A673 (cell line): ENCODE results near the gene USP2. TPM values are rescaled to one million over a fixed set of nuclear protein-coding genes. Genes with fewer than 3 reads are reported as not detected.
A peak's percentile ranks its signal among the peaks of the same experiment; 100 is the strongest.

Experiments
- BruUV-seq: library from RNA; stranded (reverse); fragments of 400-500 nt; replicated peaks from 2 replicates; lab custom pipeline; 2021; lab: Mats Ljungman, UMichigan
- CTCF ChIA-PET: fragments of 300-600 bp; sonication (Branson Sonifier 250); formaldehyde crosslinking; loops from one replicate; lab custom pipeline; 2022; ENCODE audit warnings: antibody characterized with exemption; lab: Charles Lee
- POLR2A ChIA-PET: fragments of 300-600 bp; sonication (Branson Sonifier 250); formaldehyde crosslinking; loops from one replicate; lab custom pipeline; 2022; ENCODE audit warnings: antibody characterized with exemption; ENCODE audit not compliant: low non-redundant PET; lab: Charles Lee
- DNase-seq: peaks from one replicate; pipeline ENCODE4 v3.0.0-alpha.2; 2015; ENCODE audit warnings: low spot score
- H3K27ac ChIP-seq: fragments of 200-600 bp; sonication (generic); 2 replicates; pipeline ENCODE4 v1.5.1; 2016; ENCODE audit warnings: mixed run types, low read depth, mild to moderate bottlenecking, mixed read lengths, antibody characterized with exemption, low read length; ENCODE audit not compliant: poor library complexity, severe bottlenecking
- H3K27me3 ChIP-seq: fragments of 200-600 bp; sonication (generic); replicated peaks from 2 replicates; pipeline ENCODE4 v1.6.1; 2017; ENCODE audit warnings: mixed run types, low read depth, mild to moderate bottlenecking, mixed read lengths, antibody characterized with exemption, low read length; ENCODE audit not compliant: insufficient read depth, poor library complexity
- H3K36me3 ChIP-seq: fragments of 200-600 bp; sonication (generic); 2 replicates; pipeline ENCODE4 v1.6.1; 2016; ENCODE audit warnings: mixed run types, mild to moderate bottlenecking, mixed read lengths, antibody characterized with exemption, low read length; ENCODE audit not compliant: insufficient read depth, poor library complexity, severe bottlenecking
- H3K4me1 ChIP-seq: fragments of 200-600 bp; sonication (generic); 2 replicates; pipeline ENCODE4 v1.6.1; 2017; ENCODE audit warnings: mixed run types, mild to moderate bottlenecking, mixed read lengths, antibody characterized with exemption, low read length; ENCODE audit not compliant: insufficient read depth, poor library complexity, severe bottlenecking
- H3K4me3 ChIP-seq: fragments of 200-600 bp; sonication (generic); 2 replicates; pipeline ENCODE4 v1.5.1; 2016; ENCODE audit warnings: low read depth, mixed run types, mild to moderate bottlenecking, mixed read lengths, low read length; ENCODE audit not compliant: poor library complexity, severe bottlenecking
- H3K9me3 ChIP-seq: fragments of 200-600 bp; sonication (generic); 2 replicates; pipeline ENCODE4 v1.6.1; 2016; ENCODE audit warnings: mixed run types, low read depth, mild to moderate bottlenecking, mixed read lengths, antibody characterized with exemption, low read length; ENCODE audit not compliant: poor library complexity, severe bottlenecking
- EZH2 ChIP-seq: fragments of 200-600 bp; sonication (generic); IDR thresholded peaks from 2 replicates; pipeline ENCODE4 v1.6.1; 2017; ENCODE audit warnings: borderline replicate concordance, low read depth, mild to moderate bottlenecking, mixed read lengths, antibody characterized with exemption, low read length; ENCODE audit not compliant: poor library complexity, severe bottlenecking
- intact Hi-C: fragments of 100-400 bp; cut with micrococcal nuclease; formaldehyde crosslinking; loops from one replicate; pipeline ENCODE4 v1.10.0; 2022; ENCODE audit not compliant: unreplicated experiment
- total RNA-seq: library from RNA; stranded (reverse); gene quantifications from 2 replicates; pipeline ENCODE4 v1.2.3, GENCODE V29; 2021
- TF ChIP-seq, protein P1 (sequence below): fragments of 300-800, 200-600 bp; sonication (generic); conservative IDR thresholded peaks from 2 replicates; pipeline ENCODE4 v1.5.1; 2017; ENCODE audit warnings: low read depth, mild to moderate bottlenecking, antibody characterized with exemption, low read length, moderate library complexity, mixed read lengths

USP2 gene
- total RNA-seq, 1 experiment from 2014 or later = 4.8 TPM

DNA sequence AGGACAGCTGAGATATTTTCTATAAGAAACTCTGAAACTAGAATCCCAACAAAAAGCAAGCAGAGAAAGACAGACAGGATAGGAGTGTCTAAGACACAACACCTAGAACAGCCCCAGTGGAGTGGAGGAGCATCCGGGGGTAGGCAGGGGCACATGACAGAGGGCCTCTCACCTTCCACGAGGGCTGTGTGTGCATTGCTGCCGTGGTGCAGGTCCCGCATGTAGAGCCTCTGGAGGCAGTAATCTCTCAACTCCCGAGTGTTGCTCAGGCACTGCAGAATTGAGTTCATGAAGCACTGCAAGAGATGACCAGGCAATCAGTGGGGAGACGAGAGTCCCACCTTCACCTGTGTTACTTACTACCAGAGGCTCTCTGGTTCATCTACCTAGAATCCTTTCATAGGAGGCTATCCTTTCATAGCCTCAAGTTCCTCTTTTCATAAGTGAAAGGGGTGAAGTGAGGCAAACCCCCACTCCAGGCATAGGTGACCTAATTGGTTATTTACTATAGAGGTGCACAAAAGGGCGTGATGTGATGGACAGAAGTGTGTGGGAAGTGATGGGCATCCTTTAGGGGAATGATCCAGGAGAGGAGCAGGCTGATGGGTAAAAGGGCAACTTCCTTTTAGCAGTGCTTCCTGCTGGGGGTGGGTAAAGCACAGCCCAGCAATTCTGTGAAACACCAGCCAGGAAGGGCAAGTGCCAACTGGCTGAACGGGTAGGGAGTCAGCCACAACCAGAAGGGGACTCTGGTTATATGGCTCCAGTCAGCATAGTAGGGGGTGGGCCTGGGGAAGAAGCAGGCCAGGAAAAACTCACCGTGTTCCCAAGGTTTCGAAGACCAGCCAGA, 21.9 kb downstream of the USP2 start:
- no peak overlapping the region for H3K27ac ChIP-seq
- no peak for DNase-seq
- intact Hi-C loops = loop anchor here (10.0 kb wide), 1 partner anchor 745 kb away; no protein-coding TSS in a partner anchor
- peaks cover 22% of the 10 kb centered on the region for H3K4me1 ChIP-seq
- TF ChIP-seq, protein P1, sequence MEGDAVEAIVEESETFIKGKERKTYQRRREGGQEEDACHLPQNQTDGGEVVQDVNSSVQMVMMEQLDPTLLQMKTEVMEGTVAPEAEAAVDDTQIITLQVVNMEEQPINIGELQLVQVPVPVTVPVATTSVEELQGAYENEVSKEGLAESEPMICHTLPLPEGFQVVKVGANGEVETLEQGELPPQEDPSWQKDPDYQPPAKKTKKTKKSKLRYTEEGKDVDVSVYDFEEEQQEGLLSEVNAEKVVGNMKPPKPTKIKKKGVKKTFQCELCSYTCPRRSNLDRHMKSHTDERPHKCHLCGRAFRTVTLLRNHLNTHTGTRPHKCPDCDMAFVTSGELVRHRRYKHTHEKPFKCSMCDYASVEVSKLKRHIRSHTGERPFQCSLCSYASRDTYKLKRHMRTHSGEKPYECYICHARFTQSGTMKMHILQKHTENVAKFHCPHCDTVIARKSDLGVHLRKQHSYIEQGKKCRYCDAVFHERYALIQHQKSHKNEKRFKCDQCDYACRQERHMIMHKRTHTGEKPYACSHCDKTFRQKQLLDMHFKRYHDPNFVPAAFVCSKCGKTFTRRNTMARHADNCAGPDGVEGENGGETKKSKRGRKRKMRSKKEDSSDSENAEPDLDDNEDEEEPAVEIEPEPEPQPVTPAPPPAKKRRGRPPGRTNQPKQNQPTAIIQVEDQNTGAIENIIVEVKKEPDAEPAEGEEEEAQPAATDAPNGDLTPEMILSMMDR = no peak
- no peak for TF ChIP-seq EZH2
- BruUV-seq = no TSS peak
- no peaks in the 10 kb centered on the region for H3K9me3 ChIP-seq
- H3K4me3 ChIP-seq = no peak overlapping the region
- CTCF ChIA-PET = no interaction called here
- H3K36me3 ChIP-seq = peaks cover 4% of the 10 kb centered on the region
- H3K27me3 ChIP-seq = no peaks in the 10 kb centered on the region
- POLR2A ChIA-PET = no interaction called here

DNA sequence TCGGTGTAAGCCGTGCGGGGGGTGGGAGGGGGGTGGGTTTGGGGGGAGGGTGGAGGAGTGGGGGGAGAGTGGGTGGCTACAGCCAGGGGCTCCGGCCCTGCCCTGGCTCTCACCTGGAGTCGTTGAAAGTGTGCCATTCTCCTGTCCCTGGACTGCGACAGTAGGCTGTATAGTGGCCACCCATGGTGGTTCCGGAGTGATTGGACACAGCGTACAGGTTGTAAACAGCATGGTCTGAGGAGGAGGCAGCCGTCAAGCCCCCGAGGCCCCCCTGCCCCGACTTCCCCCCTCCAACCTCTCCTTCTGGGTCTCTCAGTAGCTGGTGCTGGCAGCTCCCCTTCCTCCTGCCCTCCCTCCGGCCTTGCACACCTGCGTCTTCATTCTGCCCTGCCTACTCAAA, 24.4 kb downstream of the USP2 start:
- Histone ChIP-seq H3K27me3 (no peaks in the 10 kb centered on the region), H3K4me3 (peak overlapping the region; percentile 64), H3K9me3 (no peaks in the 10 kb centered on the region), H3K36me3 (peaks cover 4% of the 10 kb centered on the region), H3K27ac (peak overlapping the region; percentile 79), H3K4me1 (peaks cover 13% of the 10 kb centered on the region)
- intact Hi-C loops = loop anchor here (2.0 to 10.0 kb wide), 2 partner anchors 18 to 748 kb away; no protein-coding TSS in a partner anchor
- ChIA-PET CTCF (interaction anchor here (1.2 to 2.5 kb wide), 4 partner anchors 16 to 118 kb away, joined by 9 to 50 read pairs (median 28); partner anchors contain the start of gene RNF26), POLR2A (no interaction called here)
- no peak for DNase-seq
- TF ChIP-seq, protein P1 = no peak
- no peak for TF ChIP-seq EZH2
- BruUV-seq = no TSS peak

DNA sequence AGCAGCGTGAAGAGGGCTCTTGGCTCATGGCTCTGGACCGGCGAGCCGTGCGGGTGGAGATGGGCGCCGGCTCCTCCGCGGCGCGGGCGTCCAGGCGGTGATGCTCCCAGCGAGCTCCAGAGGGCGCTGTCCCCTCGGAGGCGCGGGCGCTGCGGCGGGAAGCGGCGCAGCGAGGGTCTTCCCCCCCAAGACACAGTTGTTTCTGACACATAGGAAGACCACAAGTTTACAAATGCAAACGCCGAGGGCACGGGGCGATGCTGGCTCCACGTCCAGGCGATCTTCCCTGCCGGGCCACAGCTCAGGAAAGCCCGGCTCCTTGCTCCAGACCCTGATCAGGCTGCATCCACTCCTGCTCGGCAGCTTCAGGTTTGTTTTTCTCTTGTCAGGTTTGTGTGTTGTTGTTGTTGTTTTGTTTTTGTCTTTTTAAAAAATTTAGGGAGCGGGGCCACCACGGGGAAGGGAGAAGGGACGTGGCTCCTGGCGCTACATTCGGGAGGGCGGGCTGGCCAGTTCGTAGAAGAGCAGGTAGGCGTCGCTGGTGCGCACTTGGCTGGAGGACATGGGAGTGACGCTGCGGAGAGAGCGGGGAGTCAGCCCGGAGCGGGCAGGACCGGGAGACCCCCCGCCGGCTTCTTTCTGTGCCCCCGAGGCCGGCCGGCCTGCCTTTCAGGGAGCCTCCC, 25.0 kb downstream of the USP2 start:
- H3K36me3 ChIP-seq = peaks cover 4% of the 10 kb centered on the region
- BruUV-seq = no TSS peak
- peak overlapping the region; percentile 64 for H3K4me3 ChIP-seq
- H3K27ac ChIP-seq = peak overlapping the region; percentile 79
- H3K4me1 ChIP-seq = peaks cover 9% of the 10 kb centered on the region
- H3K27me3 ChIP-seq = no peaks in the 10 kb centered on the region
- no peak for TF ChIP-seq EZH2
- TF ChIP-seq, protein P1 = peak; percentile 95
- DNase-seq = peak; percentile 93
- POLR2A ChIA-PET = interaction anchor here (0.5 to 0.7 kb wide), 3 partner anchors 19 to 140 kb away, joined by 3 to 7 read pairs (median 3); no protein-coding TSS in a partner anchor
- intact Hi-C loops = loop anchor here (1.0 to 10.0 kb wide), 3 partner anchors 18 to 748 kb away; no protein-coding TSS in a partner anchor
- no peaks in the 10 kb centered on the region for H3K9me3 ChIP-seq
- CTCF ChIA-PET = interaction anchor here (0.5 to 2.5 kb wide), 15 partner anchors 8 to 210 kb away, joined by 3 to 50 read pairs (median 6); partner anchors contain the start of genes RNF26 and USP2
